Loucy (cell line): ENCODE results near the gene NAT8L.

Source experiments
- H2AFZ ChIP-seq: fragments of 200-600 bp; sonication (generic); 2 replicates; pipeline ENCODE4 v1.6.0; 2016; ENCODE audit warnings: antibody characterized with exemption, mild to moderate bottlenecking, low read length, moderate library complexity
- H3F3A ChIP-seq: fragments of 200-600 bp; 2 replicates; pipeline ENCODE4 v1.6.0; 2016; ENCODE audit warnings: antibody characterized with exemption, low read depth, mild to moderate bottlenecking
- H3K27me3 ChIP-seq: fragments of 200-600 bp; sonication (generic); 2 replicates; pipeline ENCODE4 v1.6.1; 2014; ENCODE audit warnings: low read length, mild to moderate bottlenecking; ENCODE audit not compliant: insufficient read depth, poor library complexity, severe bottlenecking
- H3K36me3 ChIP-seq: fragments of 200-600 bp; sonication (generic); 2 replicates; pipeline ENCODE4 v1.6.1; 2016; ENCODE audit warnings: low read length; ENCODE audit not compliant: insufficient read depth
- H3K4me1 ChIP-seq: fragments of 200-600 bp; sonication (generic); 2 replicates; pipeline ENCODE4 v1.5.1; 2014; ENCODE audit warnings: low read length, mild to moderate bottlenecking; ENCODE audit not compliant: insufficient read depth, poor library complexity, severe bottlenecking
- H3K4me2 ChIP-seq: fragments of 200-600 bp; sonication (generic); 2 replicates; pipeline ENCODE4 v1.6.0; 2014; ENCODE audit warnings: antibody characterized with exemption, low read length, low read depth, mild to moderate bottlenecking; ENCODE audit not compliant: poor library complexity, severe bottlenecking
- H3K4me3 ChIP-seq: fragments of 200-600 bp; sonication (generic); 2 replicates; pipeline ENCODE4 v1.5.1; 2014; ENCODE audit warnings: low read length, mild to moderate bottlenecking, mixed read lengths; ENCODE audit not compliant: poor library complexity, severe bottlenecking
- H3K79me2 ChIP-seq: fragments of 200-600 bp; sonication (generic); 2 replicates; pipeline ENCODE4 v1.6.1; 2014; ENCODE audit warnings: low read length; ENCODE audit not compliant: insufficient read depth
- H3K9ac ChIP-seq: fragments of 200-600 bp; sonication (generic); 2 replicates; pipeline ENCODE4 v1.6.0; 2014; ENCODE audit warnings: mild to moderate bottlenecking, low read depth, low read length, moderate library complexity; ENCODE audit not compliant: poor library complexity, severe bottlenecking
- H3K9me2 ChIP-seq: fragments of 200-600 bp; sonication (generic); replicated peaks from 2 replicates; pipeline ENCODE4 v1.6.1; 2016; ENCODE audit warnings: low read depth, low read length, mixed read lengths
- H3K9me3 ChIP-seq: fragments of 200-600 bp; sonication (generic); 2 replicates; pipeline ENCODE4 v1.6.1; 2014; ENCODE audit warnings: mild to moderate bottlenecking, antibody characterized with exemption, low read length, low read depth; ENCODE audit not compliant: insufficient read depth
- H4K20me1 ChIP-seq: fragments of 200-600 bp; sonication (generic); 2 replicates; pipeline ENCODE4 v1.6.0; 2014; ENCODE audit warnings: antibody characterized with exemption, low read length, mild to moderate bottlenecking; ENCODE audit not compliant: insufficient read depth, poor library complexity, severe bottlenecking
- CTCF ChIP-seq: fragments of 200-600 bp; sonication (generic); conservative IDR thresholded peaks from 2 replicates; pipeline ENCODE4 v1.5.1; 2014; ENCODE audit warnings: mild to moderate bottlenecking, antibody characterized with exemption, low read length
- EZH2phosphoT487 ChIP-seq: fragments of 200-600 bp; IDR thresholded peaks from 2 replicates; pipeline ENCODE4 v1.6.1; 2018; ENCODE audit warnings: antibody characterized with exemption, mild to moderate bottlenecking, moderate library complexity, borderline replicate concordance

NAT8L gene

GRCh38 chr4:2095236-2096072 lies 36.3 kb downstream of the NAT8L start:
- Histone ChIP-seq H3K79me2 (no peaks in the 10 kb centered on the region), H3F3A (no peaks in the 10 kb centered on the region), H3K4me1 (no peaks in the 10 kb centered on the region), H3K9ac (no peak overlapping the region), H3K4me2 (no peak overlapping the region), H3K9me2 (no peaks in the 10 kb centered on the region), H3K9me3 (peaks cover 7% of the 10 kb centered on the region), H3K27me3 (no peaks in the 10 kb centered on the region), H3K4me3 (no peak overlapping the region), H4K20me1 (no peaks in the 10 kb centered on the region), H2AFZ (no peak overlapping the region), H3K36me3 (no peaks in the 10 kb centered on the region)
- TF ChIP-seq EZH2phosphoT487 = no peak
- no peak for TF ChIP-seq CTCF

GRCh38 chr4:2096073-2096609 lies 37.0 kb downstream of the NAT8L start:
- no peaks in the 10 kb centered on the region for H3K27me3 ChIP-seq
- H3K36me3 ChIP-seq = no peaks in the 10 kb centered on the region
- no peak overlapping the region for H3K9ac ChIP-seq
- H3K4me3 ChIP-seq = no peak overlapping the region
- no peaks in the 10 kb centered on the region for H3K79me2 ChIP-seq
- no peak overlapping the region for H3K4me2 ChIP-seq
- H3F3A ChIP-seq = no peaks in the 10 kb centered on the region
- no peaks in the 10 kb centered on the region for H4K20me1 ChIP-seq
- H3K9me3 ChIP-seq = peaks cover 7% of the 10 kb centered on the region
- H3K9me2 ChIP-seq = no peaks in the 10 kb centered on the region
- H2AFZ ChIP-seq = no peak overlapping the region
- no peak for TF ChIP-seq EZH2phosphoT487
- TF ChIP-seq CTCF = no peak
- no peaks in the 10 kb centered on the region for H3K4me1 ChIP-seq

- no peaks in the 10 kb centered on the region for H4K20me1 ChIP-seq
- no peaks in the 10 kb centered on the region for H3K79me2 ChIP-seq
- H3K4me1 ChIP-seq = no peaks in the 10 kb centered on the region
- TF ChIP-seq CTCF = no peak
- H3K9me3 ChIP-seq = peaks cover 4% of the 10 kb centered on the region; the same call in 1 of the 2 replicates
- no peaks in the 10 kb centered on the region for H3K9me2 ChIP-seq
- H3K9ac ChIP-seq = no peak overlapping the region
- H2AFZ ChIP-seq = no peak overlapping the region
- no peak overlapping the region for H3K4me3 ChIP-seq
- H3K4me2 ChIP-seq = no peak overlapping the region
- no peaks in the 10 kb centered on the region for H3K27me3 ChIP-seq
- no peaks in the 10 kb centered on the region for H3F3A ChIP-seq
- no peaks in the 10 kb centered on the region for H3K36me3 ChIP-seq
Measured at GRCh38 chr4:2101346-2102044, 42.4 kb downstream of the NAT8L start.
